Stimulated activated CD8-positive, alpha-beta memory T cell treated with anti-CD3 and anti-CD28 coated beads, Interleukin-7, amount 100 ng/mL, for 4 hours (primary cell): Measurements from ENCODE around the gene SLC30A2.
"Not testable (repeated sequence)": the region's sequence is repeated elsewhere in the genome, so short reads cannot be mapped to it uniquely, and the experiment has no call there.

Source experiments
- DNase-seq, 2 donors: peaks; one replicate each; pipeline ENCODE4 v3.0.0-alpha.2; 2020; ENCODE audit warnings: low read depth in 2 of 2

Gene SLC30A2

DNA sequence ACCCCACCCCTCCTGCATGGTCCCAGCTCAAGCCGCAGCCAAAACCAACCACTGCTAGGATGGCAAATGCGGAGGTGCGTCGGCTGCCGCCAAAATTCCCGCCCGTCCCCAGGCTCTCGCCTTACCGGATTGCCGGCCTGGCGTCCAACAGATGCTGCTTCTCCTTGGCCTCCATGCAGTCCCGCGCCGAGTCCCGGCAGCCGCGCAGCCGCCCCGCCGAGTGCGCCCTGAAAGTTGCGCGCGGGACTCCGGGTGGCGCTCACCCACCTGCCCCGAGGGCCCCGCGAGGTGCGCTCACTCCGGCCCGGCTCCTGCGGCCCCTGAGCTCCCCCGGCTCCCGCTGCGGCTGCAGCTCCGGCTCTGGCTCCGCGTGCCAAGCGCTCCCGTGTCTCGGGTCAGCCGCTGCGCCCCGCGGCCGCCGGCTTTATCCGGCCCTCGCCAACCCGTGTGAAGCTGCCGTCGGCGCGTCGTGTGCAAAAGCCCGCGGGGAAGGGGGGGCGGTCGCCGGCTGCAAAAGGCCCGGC lies at the start of gene SLC30A2:
TSS of gene SLC30A2 (minus strand) at position 397 of the 524 bp plus-strand sequence. CDS start at position 175, 222 bp downstream.
- no peak for DNase-seq

DNA sequence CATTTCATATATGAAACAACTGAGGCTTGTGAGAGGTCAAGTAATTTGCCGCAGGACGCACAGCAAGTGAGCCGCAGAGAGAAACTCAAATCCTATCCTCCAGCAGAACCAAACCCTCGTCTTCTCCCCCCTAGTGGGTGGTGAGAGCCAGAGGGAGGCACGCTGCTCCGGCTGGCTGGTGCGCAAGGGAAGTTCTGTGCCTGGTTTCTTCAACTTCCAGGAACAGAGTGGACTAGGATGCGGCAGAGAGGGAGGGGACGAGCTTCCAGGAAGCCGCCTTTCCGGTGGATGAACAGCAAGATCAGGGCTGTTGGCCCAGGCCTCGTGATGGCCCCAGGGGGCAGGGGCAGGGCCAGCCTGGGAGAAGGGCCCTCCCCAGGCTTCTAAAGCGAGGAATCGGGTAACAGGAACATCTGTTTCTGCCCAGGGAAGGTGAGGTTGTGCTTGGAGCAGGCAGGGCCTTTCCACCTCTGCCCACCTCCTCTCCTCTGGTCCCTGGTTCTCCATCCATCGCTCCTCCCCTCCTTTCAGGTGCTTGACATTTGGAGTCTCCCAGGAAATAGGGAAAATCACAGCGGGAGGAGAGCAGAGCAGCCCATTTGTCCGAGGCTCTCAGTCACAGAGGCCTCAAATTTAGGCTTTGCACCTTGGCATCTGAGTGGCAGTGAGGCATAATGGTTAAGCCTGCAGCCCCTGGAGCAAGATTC lies 48.9 kb upstream of the SLC30A2 start:
- DNase-seq, result no peak

DNA sequence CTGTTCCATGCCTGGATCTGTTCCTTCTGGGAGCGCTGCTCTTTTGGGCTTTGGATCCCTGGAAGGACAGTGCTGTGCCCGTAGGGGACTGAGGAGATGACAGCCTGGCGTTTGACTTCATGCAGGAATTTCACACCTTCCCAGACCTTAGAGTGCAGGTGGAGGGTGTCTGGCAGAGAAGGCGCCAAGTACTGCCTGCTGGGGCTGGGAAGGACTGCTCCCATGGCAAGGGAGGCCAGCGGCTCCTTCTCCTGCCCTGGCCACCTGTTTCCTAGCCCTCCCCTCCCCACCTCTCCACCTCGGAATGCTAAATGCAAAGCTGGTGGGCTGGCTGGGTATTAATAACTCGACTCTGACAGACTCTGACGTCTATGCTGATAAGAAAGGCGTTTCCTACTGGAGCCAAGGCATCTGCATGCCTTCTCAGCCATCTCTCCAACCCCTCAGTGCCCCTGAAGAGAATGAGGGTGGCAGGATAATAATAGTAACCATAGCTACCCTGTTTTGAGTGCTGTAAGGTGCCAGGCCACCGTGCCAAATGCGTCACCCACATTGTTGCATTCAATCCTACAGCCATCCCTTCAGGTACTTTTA lies 48.3 kb upstream of the SLC30A2 start:
- no peak for DNase-seq

- not testable (repeated sequence) for DNase-seq
Observed at GRCh38 chr1:26093569-26093968, 47.7 kb upstream of the SLC30A2 start.

GRCh38 chr1:26092422-26092821 lies 46.5 kb upstream of the SLC30A2 start:
- DNase-seq, result no peak

- no peak for DNase-seq
Observed at GRCh38 chr1:26090893-26091292, 45.0 kb upstream of the SLC30A2 start.

- DNase-seq, result no peak
Observed at GRCh38 chr1:26089125-26089524, 43.2 kb upstream of the SLC30A2 start.

DNA sequence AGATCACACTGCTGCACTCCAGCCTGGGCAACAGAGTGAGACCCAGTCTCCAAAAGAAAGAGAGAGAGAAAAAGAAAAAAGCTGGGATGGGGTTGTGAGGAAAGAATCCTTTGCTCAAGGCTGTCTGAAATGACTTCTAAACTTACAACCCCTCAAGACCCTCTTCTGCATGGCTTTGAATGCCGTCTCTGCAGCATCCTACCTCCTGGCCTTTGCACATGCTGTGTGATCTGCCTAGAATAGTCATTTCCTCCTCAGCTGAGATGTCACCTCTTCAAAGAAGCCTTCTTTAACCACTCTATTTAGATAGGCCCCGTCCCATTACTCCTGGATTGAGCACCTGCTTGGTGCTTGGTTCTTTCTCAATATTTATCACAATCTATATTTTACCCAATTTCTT lies 38.9 kb upstream of the SLC30A2 start:
- DNase-seq, result no peak

- DNase-seq, result no peak
Observed at GRCh38 chr1:26084091-26084561, 38.2 kb upstream of the SLC30A2 start.

DNA sequence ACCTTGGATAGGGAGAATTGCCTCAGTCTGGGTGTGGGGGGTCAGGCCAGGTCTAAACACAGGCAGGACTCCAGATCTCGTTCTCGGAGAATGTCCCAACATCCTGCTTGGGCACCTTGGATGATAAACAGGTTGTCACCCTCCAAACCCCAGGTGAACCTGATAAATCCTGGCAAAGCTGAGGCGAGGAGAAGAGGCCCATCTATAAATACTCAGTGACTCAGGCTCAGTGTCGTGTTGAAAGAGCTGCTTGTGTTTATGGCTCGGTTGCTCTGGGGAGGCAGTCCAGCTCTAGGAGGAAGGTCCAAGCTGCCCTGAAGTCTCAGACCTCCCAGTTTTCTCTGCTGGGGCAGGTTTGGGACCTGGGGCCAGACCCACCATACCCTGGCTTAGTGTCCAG lies 37.3 kb upstream of the SLC30A2 start:
- DNase-seq, result no peak

DNA sequence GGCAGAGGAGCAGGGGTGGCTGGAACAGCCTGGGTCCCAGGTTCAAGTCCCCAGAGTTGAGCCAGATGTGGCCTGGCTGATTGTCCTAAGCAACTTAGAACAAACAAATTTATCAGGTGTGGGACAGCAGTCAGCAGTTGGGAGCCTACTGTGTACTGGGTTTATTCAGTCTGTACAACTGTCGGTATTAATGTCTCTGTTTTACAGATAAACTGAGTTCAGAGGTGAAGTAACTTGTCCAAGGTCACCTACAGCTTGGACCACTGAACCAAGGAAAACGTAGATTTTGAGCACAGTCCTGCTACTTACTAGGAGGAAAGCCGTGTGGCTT lies 36.1 kb upstream of the SLC30A2 start:
- DNase-seq, result no peak

DNA sequence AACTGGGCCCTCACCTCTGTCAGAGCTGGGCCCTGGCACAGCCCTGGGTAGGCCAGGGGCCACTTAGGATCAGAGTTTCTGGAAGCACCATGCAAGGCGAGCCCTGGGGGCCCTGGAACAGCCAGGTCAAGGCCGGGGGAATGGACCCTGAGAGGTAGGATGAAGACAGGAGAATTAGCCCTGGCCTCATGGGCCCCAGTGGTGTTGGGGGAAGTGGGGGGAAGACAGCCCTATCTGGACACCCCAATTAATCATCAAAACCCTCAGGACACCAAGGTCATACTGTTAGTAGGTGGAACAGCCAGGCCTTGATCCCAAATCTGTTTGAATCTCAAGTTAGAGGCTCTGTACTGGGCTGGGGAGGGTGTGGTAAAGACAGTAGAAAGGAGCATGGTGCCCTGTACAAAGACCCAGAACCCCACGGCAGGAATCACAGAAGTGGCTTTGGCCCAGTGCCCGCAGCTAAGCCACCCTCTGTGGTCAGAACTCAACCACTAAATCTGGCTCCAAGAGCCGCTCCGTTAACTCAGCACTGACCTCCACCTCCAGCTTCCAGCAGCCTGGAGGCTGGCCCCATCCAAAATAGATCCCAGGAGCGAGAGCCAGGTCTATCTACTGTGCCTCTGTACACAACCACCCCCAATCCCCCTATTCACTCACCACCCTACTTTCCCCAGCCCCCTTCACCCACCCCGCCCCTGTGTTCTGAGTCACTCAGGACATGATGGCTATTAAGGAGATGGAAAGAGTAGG lies 35.5 kb upstream of the SLC30A2 start:
- DNase-seq, result no peak

GRCh38 chr1:26079960-26080814 lies 34.3 kb upstream of the SLC30A2 start:
- DNase-seq, result no peak

DNA sequence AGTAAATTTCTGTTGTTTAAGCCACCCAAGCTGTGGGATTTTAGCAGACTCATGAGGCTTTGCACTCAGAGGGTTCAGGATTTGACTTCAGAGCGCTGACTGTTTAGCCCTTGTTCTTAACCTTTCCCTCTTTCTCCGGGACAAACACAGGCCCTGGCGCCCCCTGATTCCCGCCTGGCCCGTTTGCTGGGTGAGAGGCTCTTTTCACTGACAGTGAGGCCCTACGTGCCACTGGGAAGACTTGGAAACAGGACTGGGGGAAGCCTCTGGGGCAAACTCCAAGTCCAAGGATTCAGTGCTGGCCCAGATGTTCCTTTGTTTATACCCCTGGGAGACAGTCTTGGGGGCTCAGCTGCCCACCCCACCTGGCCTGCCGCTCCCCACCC lies 33.3 kb upstream of the SLC30A2 start:
- no peak for DNase-seq

DNA sequence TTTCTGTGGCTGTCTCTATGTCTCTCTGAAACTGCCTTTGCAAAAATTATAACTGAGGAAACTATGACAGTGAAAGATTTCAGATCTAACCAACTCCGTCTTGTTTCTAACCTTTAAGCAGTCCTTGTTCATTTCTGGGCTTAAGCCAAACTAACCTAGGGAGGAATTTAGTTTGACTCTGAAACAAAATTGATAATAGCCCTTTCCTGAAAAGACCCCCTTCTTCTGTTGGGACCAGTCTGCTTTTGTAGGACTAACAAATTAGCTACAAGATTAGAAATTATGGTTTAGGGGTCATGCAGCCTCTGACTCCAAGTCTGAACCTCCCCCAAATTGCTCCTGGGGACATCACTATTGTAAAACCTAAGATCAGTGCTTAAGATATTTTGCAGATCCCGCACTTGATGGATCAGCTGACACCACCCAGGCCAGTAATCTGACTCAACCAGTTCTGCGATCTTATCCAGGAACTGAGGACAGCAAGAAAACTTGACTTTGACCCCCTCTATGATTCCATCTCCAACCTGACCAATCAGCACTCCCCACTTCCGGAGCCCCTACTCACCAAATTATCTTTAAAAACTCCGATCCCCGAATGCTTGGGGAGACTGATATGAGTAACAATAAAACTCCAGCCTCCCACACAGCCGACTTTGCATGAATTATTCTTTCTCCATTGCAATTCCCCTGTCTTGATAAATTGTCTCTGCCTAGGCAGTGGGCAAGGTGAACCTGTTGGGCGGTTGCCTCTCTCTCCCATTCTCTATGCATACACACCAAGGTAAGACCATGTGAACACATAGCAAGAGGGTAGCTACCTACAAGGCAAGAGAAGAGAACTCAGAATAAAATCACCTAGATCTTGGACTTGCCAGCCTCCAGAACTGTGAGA lies 32.6 kb upstream of the SLC30A2 start:
- no peak for DNase-seq

GRCh38 chr1:26077524-26077923 lies 31.6 kb upstream of the SLC30A2 start:
- DNase-seq, result no peak

DNA sequence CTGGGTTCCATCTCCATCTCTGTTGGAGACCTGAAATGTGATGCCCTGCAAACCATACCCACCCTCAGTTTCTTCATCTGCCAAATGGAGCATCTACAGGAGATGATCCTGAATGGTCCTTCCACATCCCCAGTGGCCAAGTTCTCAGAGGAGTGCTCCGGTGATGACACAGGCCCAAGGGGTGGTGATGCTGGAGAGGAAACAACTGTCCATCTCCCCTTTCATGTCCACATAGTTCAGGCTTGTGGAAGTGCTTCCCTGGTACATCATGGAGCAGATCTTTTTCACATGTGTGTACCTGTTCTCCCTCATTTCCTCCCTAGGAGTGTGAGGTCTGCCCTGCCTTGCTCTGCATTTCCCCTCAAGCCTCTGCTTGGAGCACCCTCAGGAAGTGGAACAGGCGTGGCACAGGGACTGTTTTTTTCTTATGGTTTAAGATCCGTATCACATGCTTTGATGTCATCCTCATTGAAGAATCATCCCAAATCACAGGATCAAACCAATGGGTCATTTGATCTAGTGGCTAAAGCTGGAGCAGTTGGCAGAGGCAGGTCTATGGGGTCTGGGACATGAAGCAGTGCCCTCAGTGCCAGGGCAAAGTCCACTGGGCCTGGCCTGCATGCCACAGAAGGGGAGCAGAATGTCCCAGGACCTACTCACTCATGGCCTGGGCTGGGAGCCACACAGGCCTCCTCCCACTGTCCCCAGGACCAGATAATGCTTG lies 29.7 kb upstream of the SLC30A2 start:
- DNase-seq, result no peak

GRCh38 chr1:26072305-26072704 lies 26.4 kb upstream of the SLC30A2 start:
- DNase-seq, result no peak

- DNase-seq, result no peak
Observed at GRCh38 chr1:26070963-26071342, 25.0 kb upstream of the SLC30A2 start.

- no peak for DNase-seq
Observed at GRCh38 chr1:26070296-26070962, 24.5 kb upstream of the SLC30A2 start.
